SU-DHL-6 (cell line): Measurements from ENCODE around the gene KLHL10.

Experiments
- H2AFZ ChIP-seq: fragments of 200-600 bp; sonication (generic); 2 replicates; pipeline ENCODE4 v1.6.1; 2014; ENCODE audit warnings: low read depth, mild to moderate bottlenecking, moderate library complexity, mixed read lengths, antibody characterized with exemption, low read length; ENCODE audit not compliant: severe bottlenecking
- H3F3A ChIP-seq: fragments of 200-600 bp; shearing (Covaris generic); 2 replicates; pipeline ENCODE4 v1.6.0; 2016; ENCODE audit warnings: antibody characterized with exemption, mild to moderate bottlenecking; ENCODE audit not compliant: insufficient read depth
- H3K27ac ChIP-seq: fragments of 200-600 bp; sonication (generic); 2 replicates; pipeline ENCODE4 v1.5.1; 2016; ENCODE audit warnings: low read depth, mild to moderate bottlenecking, low read length, moderate library complexity, mixed read lengths
- H3K27me3 ChIP-seq: fragments of 200-600 bp; sonication (generic), shearing (Covaris generic); 2 replicates; pipeline ENCODE4 v1.6.0; 2014; ENCODE audit warnings: mild to moderate bottlenecking, low read length
- H3K36me3 ChIP-seq: fragments of 200-600 bp; sonication (generic); 2 replicates; pipeline ENCODE4 v1.6.1; 2014; ENCODE audit warnings: mild to moderate bottlenecking, low read length, mixed read lengths
- H3K4me2 ChIP-seq: fragments of 300-600, 200-600 bp; shearing (Covaris generic), sonication (generic); 2 replicates; pipeline ENCODE4 v1.6.0; 2014; ENCODE audit warnings: low read length, low read depth, mild to moderate bottlenecking; ENCODE audit not compliant: poor library complexity, severe bottlenecking
- H3K4me3 ChIP-seq: fragments of 200-600 bp; sonication (generic); 2 replicates; pipeline ENCODE4 v1.5.1; 2014; ENCODE audit warnings: antibody characterized with exemption, low read length, mild to moderate bottlenecking, mixed read lengths; ENCODE audit not compliant: insufficient read depth, poor library complexity, severe bottlenecking
- H3K79me2 ChIP-seq: fragments of 200-600 bp; sonication (generic); 2 replicates; pipeline ENCODE4 v1.6.1; 2014; ENCODE audit warnings: mild to moderate bottlenecking, low read length, moderate library complexity; ENCODE audit not compliant: insufficient read depth
- H3K9ac ChIP-seq: fragments of 200-600 bp; sonication (generic); 2 replicates; pipeline ENCODE4 v1.7.0; 2014; ENCODE audit warnings: mild to moderate bottlenecking, low read length
- H3K9me2 ChIP-seq: fragments of 200-600 bp; sonication (generic); replicated peaks from 2 replicates; pipeline ENCODE4 v1.6.1; 2014; ENCODE audit warnings: low read length; ENCODE audit not compliant: insufficient read depth
- H3K9me3 ChIP-seq: fragments of 200-600 bp; sonication (generic); 2 replicates; pipeline ENCODE4 v1.6.1; 2014; ENCODE audit warnings: low read length, mixed read lengths; ENCODE audit not compliant: insufficient read depth
- H4K20me1 ChIP-seq: fragments of 200-600 bp; sonication (generic); 2 replicates; pipeline ENCODE4 v1.6.1; 2014; ENCODE audit warnings: low read depth, mild to moderate bottlenecking, antibody characterized with exemption, low read length, moderate library complexity, mixed read lengths
- EZH2phosphoT487 ChIP-seq: fragments of 200-600 bp; sonication (generic), shearing (Covaris generic); conservative IDR thresholded peaks from 2 replicates; pipeline ENCODE4 v1.6.1; 2018; ENCODE audit warnings: mild to moderate bottlenecking, antibody characterized with exemption, low read length, moderate library complexity, mixed read lengths
- TF ChIP-seq, protein P1 (sequence below): fragments of 200-600 bp; sonication (generic); IDR thresholded peaks from one replicate; pipeline ENCODE4 v1.5.1; 2017; ENCODE audit warnings: antibody characterized with exemption, mild to moderate bottlenecking, low read length, moderate library complexity; ENCODE audit not compliant: insufficient read depth, poor library complexity, severe bottlenecking

The KLHL10 gene

DNA sequence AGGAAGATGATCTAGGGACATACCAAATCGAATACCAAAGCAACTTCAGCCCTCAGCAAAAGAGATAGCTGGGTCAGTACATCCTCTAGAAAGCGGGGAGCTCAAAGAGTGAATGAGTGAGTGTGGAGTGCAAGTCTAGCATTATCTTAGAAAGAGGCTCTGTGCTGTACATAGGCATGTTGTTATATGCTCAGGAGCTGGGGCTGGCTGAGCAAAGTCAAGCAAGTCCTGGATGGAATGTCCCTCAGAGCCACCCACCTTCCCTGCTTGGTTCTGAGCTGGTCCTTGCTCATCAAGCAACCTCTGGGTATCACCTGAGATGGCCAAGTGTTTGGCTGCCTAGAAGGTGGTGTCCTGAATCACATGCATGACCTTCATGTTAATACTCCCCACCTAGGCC is 32.5 kb downstream of the KLHL10 start:
- H3K4me2 ChIP-seq = no peak overlapping the region
- H3K27ac ChIP-seq = no peak overlapping the region
- peaks cover 13% of the 10 kb centered on the region; the same call in 1 of the 2 replicates for H3K36me3 ChIP-seq
- no peak overlapping the region for H2AFZ ChIP-seq
- H3F3A ChIP-seq = peaks cover 21% of the 10 kb centered on the region
- no peaks in the 10 kb centered on the region for H3K27me3 ChIP-seq
- no peaks in the 10 kb centered on the region for H3K9me3 ChIP-seq
- H4K20me1 ChIP-seq = no peaks in the 10 kb centered on the region
- TF ChIP-seq, protein P1, sequence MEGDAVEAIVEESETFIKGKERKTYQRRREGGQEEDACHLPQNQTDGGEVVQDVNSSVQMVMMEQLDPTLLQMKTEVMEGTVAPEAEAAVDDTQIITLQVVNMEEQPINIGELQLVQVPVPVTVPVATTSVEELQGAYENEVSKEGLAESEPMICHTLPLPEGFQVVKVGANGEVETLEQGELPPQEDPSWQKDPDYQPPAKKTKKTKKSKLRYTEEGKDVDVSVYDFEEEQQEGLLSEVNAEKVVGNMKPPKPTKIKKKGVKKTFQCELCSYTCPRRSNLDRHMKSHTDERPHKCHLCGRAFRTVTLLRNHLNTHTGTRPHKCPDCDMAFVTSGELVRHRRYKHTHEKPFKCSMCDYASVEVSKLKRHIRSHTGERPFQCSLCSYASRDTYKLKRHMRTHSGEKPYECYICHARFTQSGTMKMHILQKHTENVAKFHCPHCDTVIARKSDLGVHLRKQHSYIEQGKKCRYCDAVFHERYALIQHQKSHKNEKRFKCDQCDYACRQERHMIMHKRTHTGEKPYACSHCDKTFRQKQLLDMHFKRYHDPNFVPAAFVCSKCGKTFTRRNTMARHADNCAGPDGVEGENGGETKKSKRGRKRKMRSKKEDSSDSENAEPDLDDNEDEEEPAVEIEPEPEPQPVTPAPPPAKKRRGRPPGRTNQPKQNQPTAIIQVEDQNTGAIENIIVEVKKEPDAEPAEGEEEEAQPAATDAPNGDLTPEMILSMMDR = no peak
- no peak for TF ChIP-seq EZH2phosphoT487
- H3K9me2 ChIP-seq = no peaks in the 10 kb centered on the region
- no peaks in the 10 kb centered on the region for H3K79me2 ChIP-seq
- H3K9ac ChIP-seq = no peak overlapping the region
- no peak overlapping the region for H3K4me3 ChIP-seq

DNA sequence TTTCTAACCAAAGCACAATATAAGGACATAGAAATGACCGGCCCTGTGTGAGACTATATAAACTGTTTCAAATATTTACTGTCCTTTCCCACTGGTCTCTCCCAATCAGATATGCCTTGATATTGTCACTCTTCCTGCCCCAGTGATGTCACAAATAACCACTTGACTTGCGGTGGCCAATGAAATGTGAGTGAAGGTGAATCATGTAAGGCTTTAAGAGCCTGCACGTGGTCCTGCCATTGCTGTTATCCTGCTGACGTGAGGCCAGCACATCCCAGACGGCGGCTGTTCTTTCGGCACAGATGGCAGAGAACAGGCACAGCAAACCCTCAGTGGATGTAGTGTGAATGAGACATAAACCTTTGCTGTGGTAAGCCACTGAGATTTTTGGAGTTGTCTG is 33.0 kb downstream of the KLHL10 start:
- Histone ChIP-seq H2AFZ (no peak overlapping the region), H3K9ac (no peak overlapping the region), H3K4me2 (no peak overlapping the region), H3K9me3 (no peaks in the 10 kb centered on the region), H3K36me3 (peaks cover 13% of the 10 kb centered on the region; the same call in 1 of the 2 replicates), H3K79me2 (no peaks in the 10 kb centered on the region), H3K27ac (no peak overlapping the region), H3K27me3 (no peaks in the 10 kb centered on the region), H4K20me1 (no peaks in the 10 kb centered on the region), H3K4me3 (no peak overlapping the region), H3F3A (peaks cover 21% of the 10 kb centered on the region), H3K9me2 (no peaks in the 10 kb centered on the region)
- TF ChIP-seq, protein P1 = no peak
- TF ChIP-seq EZH2phosphoT487 = no peak

DNA sequence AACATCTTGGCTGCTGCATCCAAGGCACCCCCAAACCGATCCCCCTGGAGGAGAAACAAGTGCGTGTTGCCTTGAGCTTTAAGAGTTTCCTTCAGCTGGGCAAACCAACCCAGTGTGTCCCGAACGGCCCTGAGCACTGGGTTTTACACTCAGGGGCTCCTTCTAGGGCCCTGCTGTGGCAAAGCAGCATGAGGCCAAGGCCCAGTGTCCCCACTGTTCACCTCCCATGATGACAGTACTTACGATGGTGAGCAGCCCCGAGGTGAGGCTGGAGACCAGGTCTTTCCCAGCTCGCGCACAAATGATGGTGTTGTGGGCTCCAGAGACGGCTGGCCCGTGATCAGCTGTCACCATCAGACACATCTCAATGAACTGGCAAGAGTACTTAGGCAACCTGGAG is 34.2 kb downstream of the KLHL10 start:
- Histone ChIP-seq H3K9me2 (no peaks in the 10 kb centered on the region), H2AFZ (no peak overlapping the region), H3K9me3 (no peaks in the 10 kb centered on the region), H3K27me3 (no peaks in the 10 kb centered on the region), H3K79me2 (no peaks in the 10 kb centered on the region), H3K9ac (no peak overlapping the region), H3K4me3 (no peak overlapping the region), H3K36me3 (peaks cover 14% of the 10 kb centered on the region; the same call in 1 of the 2 replicates), H3F3A (peaks cover 19% of the 10 kb centered on the region), H3K4me2 (no peak overlapping the region), H4K20me1 (no peaks in the 10 kb centered on the region), H3K27ac (no peak overlapping the region)
- no peak for TF ChIP-seq EZH2phosphoT487
- TF ChIP-seq, protein P1 = no peak
